ENCODE results near the gene TSPAN9.

The TSPAN9 gene

DNA sequence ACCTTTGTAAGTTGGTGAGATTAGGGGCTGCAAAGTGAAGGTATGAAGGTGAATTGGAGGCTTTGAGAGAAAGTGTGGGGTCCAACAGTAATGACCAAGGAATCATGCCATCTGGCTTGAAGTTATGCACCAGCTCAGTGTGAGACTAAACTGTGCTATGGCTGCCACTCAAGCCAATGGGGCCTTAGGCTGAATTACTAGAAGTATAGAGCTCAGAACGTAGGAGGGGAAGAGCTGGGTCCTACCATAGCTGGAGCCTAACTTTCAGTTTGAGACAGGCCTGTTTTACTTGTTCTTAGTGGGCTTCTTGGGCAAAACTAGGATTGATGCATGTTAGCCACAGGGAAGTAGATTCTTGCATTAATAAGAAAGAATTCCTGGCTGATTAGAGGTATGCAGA lies 194.0 kb downstream of the TSPAN9 start:
- Histone ChIP-seq H3K4me3 (ENCODE audit: low read length in 2 of 2) (no peak overlapping the region), H3K4me1 (ENCODE audit: control insufficient read depth in 2 of 2, insufficient read depth in 2 of 2, low read length in 2 of 2) (no peaks in the 10 kb centered on the region), H3K27me3 (ENCODE audit: control insufficient read depth in 2 of 2, insufficient read depth in 2 of 2, low read length in 2 of 2) (no peaks in the 10 kb centered on the region), H3K36me3 (ENCODE audit: control insufficient read depth in 2 of 2, insufficient read depth in 2 of 2, low read length in 2 of 2) (no peaks in the 10 kb centered on the region), H3K27ac (ENCODE audit: low read depth in 2 of 2, low read length in 2 of 2) (no peak overlapping the region), H3K9me3 (ENCODE audit: control insufficient read depth in 2 of 2, low read length in 2 of 2) (no peaks in the 10 kb centered on the region), H3K9ac (ENCODE audit: low read depth in 1 of 2, low read length in 2 of 2) (no peak overlapping the region)

DNA sequence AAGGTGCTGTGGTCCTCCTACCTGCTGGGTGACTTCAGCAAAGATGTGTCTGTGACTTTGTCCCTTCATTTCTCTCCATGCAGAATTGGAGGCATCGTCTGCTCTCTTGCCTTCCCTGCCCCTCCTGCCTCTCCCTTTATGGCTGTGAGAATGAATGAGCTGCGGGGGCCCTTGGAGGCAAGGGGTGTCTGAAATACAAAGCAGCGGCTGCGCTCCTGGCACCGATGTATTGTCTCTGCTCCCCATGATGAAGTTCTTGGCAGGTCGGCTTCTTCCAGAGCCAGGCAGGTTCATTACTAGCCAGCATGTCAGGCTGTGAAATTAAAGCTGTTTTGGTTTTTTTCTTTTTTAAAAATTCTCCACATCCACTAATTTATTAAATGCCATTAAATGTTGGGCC lies 194.5 kb downstream of the TSPAN9 start:
- H3K36me3 ChIP-seq (ENCODE audit: control insufficient read depth in 2 of 2, insufficient read depth in 2 of 2, low read length in 2 of 2) = no peaks in the 10 kb centered on the region
- H3K27me3 ChIP-seq (ENCODE audit: control insufficient read depth in 2 of 2, insufficient read depth in 2 of 2, low read length in 2 of 2) = no peaks in the 10 kb centered on the region
- H3K4me1 ChIP-seq (ENCODE audit: control insufficient read depth in 2 of 2, insufficient read depth in 2 of 2, low read length in 2 of 2) = no peaks in the 10 kb centered on the region
- H3K9me3 ChIP-seq (ENCODE audit: control insufficient read depth in 2 of 2, low read length in 2 of 2) = no peaks in the 10 kb centered on the region
- no peak overlapping the region for H3K27ac ChIP-seq (ENCODE audit: low read depth in 2 of 2, low read length in 2 of 2)
- no peak overlapping the region for H3K9ac ChIP-seq (ENCODE audit: low read depth in 1 of 2, low read length in 2 of 2)
- H3K4me3 ChIP-seq (ENCODE audit: low read length in 2 of 2) = no peak overlapping the region

DNA sequence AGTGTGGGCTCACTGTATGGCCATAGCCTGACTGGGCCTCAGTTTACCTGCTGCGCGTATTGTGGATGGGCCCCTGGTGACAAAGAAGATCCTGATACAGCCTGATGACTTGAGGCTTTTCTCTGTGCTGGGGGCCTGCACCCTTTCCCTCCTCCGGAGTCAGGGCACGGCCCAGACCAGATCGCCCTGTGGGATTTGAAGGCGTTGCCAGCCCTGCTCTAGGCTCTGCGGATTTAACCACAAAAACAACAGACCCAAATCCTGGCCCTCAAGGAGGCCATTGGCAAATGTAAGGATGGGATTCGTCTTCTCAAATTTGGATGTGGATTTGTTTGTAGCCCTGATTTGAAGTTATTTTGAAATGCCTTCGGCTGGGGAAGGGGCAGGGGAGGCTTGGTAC lies 195.8 kb downstream of the TSPAN9 start:
- Histone ChIP-seq H3K9me3 (ENCODE audit: control insufficient read depth in 2 of 2, low read length in 2 of 2) (no peaks in the 10 kb centered on the region), H3K36me3 (ENCODE audit: control insufficient read depth in 2 of 2, insufficient read depth in 2 of 2, low read length in 2 of 2) (no peaks in the 10 kb centered on the region), H3K4me1 (ENCODE audit: control insufficient read depth in 2 of 2, insufficient read depth in 2 of 2, low read length in 2 of 2) (no peaks in the 10 kb centered on the region), H3K27ac (ENCODE audit: low read depth in 2 of 2, low read length in 2 of 2) (no peak overlapping the region), H3K9ac (ENCODE audit: low read depth in 1 of 2, low read length in 2 of 2) (no peak overlapping the region), H3K27me3 (ENCODE audit: control insufficient read depth in 2 of 2, insufficient read depth in 2 of 2, low read length in 2 of 2) (no peaks in the 10 kb centered on the region), H3K4me3 (ENCODE audit: low read length in 2 of 2) (no peak overlapping the region)

DNA sequence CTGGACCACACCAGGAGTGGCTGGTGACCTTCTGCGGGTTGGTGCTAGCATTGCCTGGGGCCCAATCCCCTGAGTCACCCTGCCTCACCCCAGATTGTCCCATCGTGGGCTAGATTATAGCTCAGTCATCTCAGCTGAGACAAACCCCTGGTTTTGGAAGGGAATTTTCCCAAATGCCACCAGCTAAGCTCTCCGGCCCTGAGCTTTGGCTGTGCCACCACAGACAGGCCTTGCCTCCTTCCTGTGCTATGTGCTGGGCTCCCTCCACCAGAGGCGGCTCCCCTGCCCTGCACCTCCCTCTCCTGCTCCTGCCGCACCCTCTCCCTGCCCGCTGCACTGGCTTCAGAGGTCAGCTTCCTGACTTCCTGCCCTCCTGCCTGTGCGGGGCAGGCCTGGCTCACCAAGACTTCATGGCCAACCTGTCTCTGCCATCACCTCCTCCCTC lies 196.3 kb downstream of the TSPAN9 start:
- H3K27ac ChIP-seq (ENCODE audit: low read depth in 2 of 2, low read length in 2 of 2) = no peak overlapping the region
- no peaks in the 10 kb centered on the region for H3K27me3 ChIP-seq (ENCODE audit: control insufficient read depth in 2 of 2, insufficient read depth in 2 of 2, low read length in 2 of 2)
- no peaks in the 10 kb centered on the region for H3K4me1 ChIP-seq (ENCODE audit: control insufficient read depth in 2 of 2, insufficient read depth in 2 of 2, low read length in 2 of 2)
- no peaks in the 10 kb centered on the region for H3K36me3 ChIP-seq (ENCODE audit: control insufficient read depth in 2 of 2, insufficient read depth in 2 of 2, low read length in 2 of 2)
- no peak overlapping the region for H3K4me3 ChIP-seq (ENCODE audit: low read length in 2 of 2)
- H3K9me3 ChIP-seq (ENCODE audit: control insufficient read depth in 2 of 2, low read length in 2 of 2) = no peaks in the 10 kb centered on the region
- H3K9ac ChIP-seq (ENCODE audit: low read depth in 1 of 2, low read length in 2 of 2) = no peak overlapping the region

DNA sequence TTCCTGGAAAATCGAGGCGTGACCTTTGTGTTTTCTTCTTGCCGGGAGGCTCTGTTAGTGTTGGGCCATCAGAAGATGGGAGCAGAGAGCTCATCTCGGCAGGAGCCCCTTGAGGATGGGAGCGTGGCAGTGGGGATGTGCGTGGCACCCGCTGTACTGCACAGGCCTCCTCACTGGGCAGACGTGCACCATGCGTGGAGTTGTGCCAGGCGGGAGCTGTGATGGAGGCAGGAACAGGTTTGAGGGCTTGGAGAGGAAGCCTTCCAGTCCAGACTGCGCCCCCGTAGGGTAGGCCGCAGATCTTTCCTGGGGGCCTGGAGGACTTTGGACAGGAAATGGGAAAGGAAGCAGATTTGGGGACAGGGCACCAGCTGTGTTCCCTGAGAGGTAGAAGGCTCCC lies 197.5 kb downstream of the TSPAN9 start:
- H3K27ac ChIP-seq (ENCODE audit: low read depth in 2 of 2, low read length in 2 of 2) = no peak overlapping the region
- no peaks in the 10 kb centered on the region for H3K27me3 ChIP-seq (ENCODE audit: control insufficient read depth in 2 of 2, insufficient read depth in 2 of 2, low read length in 2 of 2)
- no peaks in the 10 kb centered on the region for H3K4me1 ChIP-seq (ENCODE audit: control insufficient read depth in 2 of 2, insufficient read depth in 2 of 2, low read length in 2 of 2)
- no peak overlapping the region for H3K4me3 ChIP-seq (ENCODE audit: low read length in 2 of 2)
- H3K9ac ChIP-seq (ENCODE audit: low read depth in 1 of 2, low read length in 2 of 2) = no peak overlapping the region
- H3K9me3 ChIP-seq (ENCODE audit: control insufficient read depth in 2 of 2, low read length in 2 of 2) = no peaks in the 10 kb centered on the region
- H3K36me3 ChIP-seq (ENCODE audit: control insufficient read depth in 2 of 2, insufficient read depth in 2 of 2, low read length in 2 of 2) = no peaks in the 10 kb centered on the region

DNA sequence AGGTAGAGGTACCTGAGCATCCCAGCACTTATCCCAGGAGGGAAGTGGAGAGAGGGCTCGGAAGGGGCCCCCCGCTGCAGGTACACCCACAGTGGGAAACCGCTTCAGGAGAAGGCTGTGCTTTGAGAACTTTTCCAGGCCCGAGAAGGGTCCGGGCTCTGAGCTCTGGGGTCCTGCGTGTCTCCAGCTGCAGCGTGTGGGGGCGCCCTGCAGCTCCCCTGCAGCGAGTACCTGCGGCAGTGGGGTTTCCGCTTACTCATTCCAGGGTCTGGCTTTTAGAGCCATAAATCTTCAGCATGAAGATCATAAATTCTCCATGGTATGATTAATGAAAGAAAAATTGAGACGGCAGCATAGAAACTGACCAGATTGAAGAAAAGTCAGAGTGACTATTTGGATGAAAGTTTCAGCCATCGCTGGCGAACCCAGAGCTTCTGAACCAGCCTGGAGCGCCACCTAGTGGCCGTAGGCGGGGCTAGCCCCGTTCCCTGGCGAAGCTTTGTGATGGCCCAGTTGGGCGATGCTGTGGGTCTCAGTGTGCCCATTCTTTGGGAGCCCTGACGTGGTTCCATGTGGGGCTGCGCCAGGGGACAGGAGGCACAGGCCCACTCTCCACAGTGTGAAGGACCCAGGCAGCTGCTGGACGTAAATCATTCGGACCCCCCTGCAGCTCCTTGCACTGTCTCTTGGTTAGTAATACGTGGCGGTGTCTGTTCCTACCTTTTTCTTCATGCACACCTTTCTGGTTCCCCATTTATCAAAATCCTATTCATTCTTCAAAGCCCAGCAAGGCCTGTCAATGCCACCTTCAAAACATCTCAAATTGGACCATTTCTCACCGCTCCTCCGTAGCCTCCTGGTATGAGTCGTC lies 198.2 kb downstream of the TSPAN9 start:
- no peak overlapping the region for H3K9ac ChIP-seq (ENCODE audit: low read depth in 1 of 2, low read length in 2 of 2)
- no peak overlapping the region for H3K27ac ChIP-seq (ENCODE audit: low read depth in 2 of 2, low read length in 2 of 2)
- no peaks in the 10 kb centered on the region for H3K36me3 ChIP-seq (ENCODE audit: control insufficient read depth in 2 of 2, insufficient read depth in 2 of 2, low read length in 2 of 2)
- no peaks in the 10 kb centered on the region for H3K4me1 ChIP-seq (ENCODE audit: control insufficient read depth in 2 of 2, insufficient read depth in 2 of 2, low read length in 2 of 2)
- no peaks in the 10 kb centered on the region for H3K27me3 ChIP-seq (ENCODE audit: control insufficient read depth in 2 of 2, insufficient read depth in 2 of 2, low read length in 2 of 2)
- H3K9me3 ChIP-seq (ENCODE audit: control insufficient read depth in 2 of 2, low read length in 2 of 2) = no peaks in the 10 kb centered on the region
- no peak overlapping the region for H3K4me3 ChIP-seq (ENCODE audit: low read length in 2 of 2)

DNA sequence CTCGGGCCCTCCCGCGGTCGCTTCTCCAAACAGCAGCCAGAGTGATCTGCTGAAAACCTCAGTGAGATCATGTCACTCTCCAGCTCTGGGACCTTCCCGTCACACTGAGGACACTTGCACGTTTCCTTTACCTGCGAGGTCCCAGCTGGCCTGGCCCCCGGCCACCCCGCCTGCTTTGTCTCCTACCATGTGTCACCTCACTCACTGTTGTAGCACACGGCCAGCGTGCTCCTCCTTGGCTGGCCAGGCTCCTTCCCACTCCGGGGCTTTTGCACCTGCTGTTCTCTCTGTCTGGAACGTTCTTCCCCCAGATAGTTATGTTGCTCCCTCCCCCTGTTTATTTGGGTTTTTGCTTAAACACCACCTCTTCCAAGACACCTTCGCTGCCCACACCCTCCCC lies 199.0 kb downstream of the TSPAN9 start:
- Histone ChIP-seq H3K36me3 (ENCODE audit: control insufficient read depth in 2 of 2, insufficient read depth in 2 of 2, low read length in 2 of 2) (no peaks in the 10 kb centered on the region), H3K27ac (ENCODE audit: low read depth in 2 of 2, low read length in 2 of 2) (no peak overlapping the region)

DNA sequence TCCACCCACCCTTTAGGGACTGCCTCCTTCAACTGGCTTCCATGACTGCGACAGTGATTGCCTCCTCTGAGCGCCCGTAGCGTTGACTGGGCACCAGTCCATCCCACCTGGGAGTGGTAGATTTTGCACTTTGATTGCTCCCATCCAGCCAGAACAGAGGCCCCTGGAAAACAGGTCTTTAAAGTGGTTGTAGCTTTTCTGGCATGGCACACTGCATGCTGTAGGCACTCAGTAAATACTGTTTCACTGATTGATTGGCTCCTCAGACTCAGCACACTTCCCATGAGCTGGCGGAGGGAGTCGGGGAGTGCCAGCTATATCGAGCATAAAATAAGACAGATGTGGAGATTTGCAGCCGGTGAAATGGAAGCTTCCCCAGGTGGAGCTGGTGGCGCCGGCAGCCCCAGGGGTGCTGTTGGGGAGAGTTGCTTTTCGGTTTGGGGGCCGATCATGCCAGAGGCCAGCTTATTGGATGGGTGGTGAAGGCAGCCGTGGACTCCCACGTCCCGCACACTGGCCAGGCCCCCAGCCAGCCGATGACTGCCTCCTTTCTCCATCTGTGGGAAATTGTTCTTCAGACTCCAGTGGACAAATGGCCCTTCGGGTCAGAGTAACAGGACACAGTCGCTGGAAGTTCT lies 200.2 kb downstream of the TSPAN9 start:
- Histone ChIP-seq H3K4me3 (ENCODE audit: low read length in 2 of 2) (no peak overlapping the region), H3K9me3 (ENCODE audit: control insufficient read depth in 2 of 2, low read length in 2 of 2) (no peaks in the 10 kb centered on the region), H3K27me3 (ENCODE audit: control insufficient read depth in 2 of 2, insufficient read depth in 2 of 2, low read length in 2 of 2) (no peaks in the 10 kb centered on the region), H3K27ac (ENCODE audit: low read depth in 2 of 2, low read length in 2 of 2) (no peak overlapping the region), H3K36me3 (ENCODE audit: control insufficient read depth in 2 of 2, insufficient read depth in 2 of 2, low read length in 2 of 2) (no peaks in the 10 kb centered on the region), H3K9ac (ENCODE audit: low read depth in 1 of 2, low read length in 2 of 2) (no peak overlapping the region), H3K4me1 (ENCODE audit: control insufficient read depth in 2 of 2, insufficient read depth in 2 of 2, low read length in 2 of 2) (no peaks in the 10 kb centered on the region)

More for the DNA sequence above, 199.0 kb downstream of the TSPAN9 start:
- Histone ChIP-seq H3K4me1 (ENCODE audit: control insufficient read depth in 2 of 2, insufficient read depth in 2 of 2, low read length in 2 of 2) (no peaks in the 10 kb centered on the region), H3K9me3 (ENCODE audit: control insufficient read depth in 2 of 2, low read length in 2 of 2) (no peaks in the 10 kb centered on the region), H3K9ac (ENCODE audit: low read depth in 1 of 2, low read length in 2 of 2) (no peak overlapping the region), H3K27me3 (ENCODE audit: control insufficient read depth in 2 of 2, insufficient read depth in 2 of 2, low read length in 2 of 2) (no peaks in the 10 kb centered on the region), H3K4me3 (ENCODE audit: low read length in 2 of 2) (no peak overlapping the region)

DNA sequence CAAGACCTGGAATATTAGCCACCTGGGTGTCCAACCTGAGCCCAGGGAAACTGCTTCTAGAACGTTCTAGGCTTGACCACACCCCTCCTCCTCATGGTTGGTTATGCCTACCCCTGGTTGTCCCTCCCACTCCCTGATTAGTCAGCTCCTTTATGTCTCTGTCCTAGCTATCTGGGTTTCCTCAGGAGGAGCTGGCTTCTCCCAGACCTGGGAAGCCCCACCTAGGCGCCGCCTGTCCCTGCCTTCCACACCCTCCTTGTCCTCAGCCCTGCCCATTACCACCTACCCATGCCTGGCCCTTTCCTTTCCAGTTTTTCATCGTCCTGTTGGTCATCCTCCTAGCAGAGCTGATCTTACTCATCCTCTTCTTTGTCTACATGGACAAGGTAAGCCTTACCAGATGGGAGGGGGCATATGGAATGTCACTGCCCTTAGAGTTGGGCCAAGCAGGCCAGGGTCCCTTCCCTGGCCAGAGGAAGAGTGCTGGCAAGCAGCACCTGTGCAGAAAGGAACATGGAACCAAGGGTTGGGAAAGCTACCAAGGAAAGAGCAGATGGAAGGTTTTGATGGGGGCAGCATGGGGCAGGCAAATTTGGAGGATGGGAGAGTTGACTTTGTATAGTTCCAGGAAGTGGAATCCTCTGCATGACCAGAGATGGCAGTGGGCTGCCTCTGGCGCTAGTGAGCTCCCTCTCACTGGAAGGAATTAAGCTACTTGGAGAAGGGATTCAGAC lies 201.7 kb downstream of the TSPAN9 start:
- Histone ChIP-seq H3K4me1 (ENCODE audit: control insufficient read depth in 2 of 2, insufficient read depth in 2 of 2, low read length in 2 of 2) (no peaks in the 10 kb centered on the region), H3K9me3 (ENCODE audit: control insufficient read depth in 2 of 2, low read length in 2 of 2) (no peaks in the 10 kb centered on the region), H3K9ac (ENCODE audit: low read depth in 1 of 2, low read length in 2 of 2) (no peak overlapping the region), H3K27me3 (ENCODE audit: control insufficient read depth in 2 of 2, insufficient read depth in 2 of 2, low read length in 2 of 2) (no peaks in the 10 kb centered on the region), H3K36me3 (ENCODE audit: control insufficient read depth in 2 of 2, insufficient read depth in 2 of 2, low read length in 2 of 2) (no peaks in the 10 kb centered on the region), H3K4me3 (ENCODE audit: low read length in 2 of 2) (no peak overlapping the region), H3K27ac (ENCODE audit: low read depth in 2 of 2, low read length in 2 of 2) (no peak overlapping the region)

DNA sequence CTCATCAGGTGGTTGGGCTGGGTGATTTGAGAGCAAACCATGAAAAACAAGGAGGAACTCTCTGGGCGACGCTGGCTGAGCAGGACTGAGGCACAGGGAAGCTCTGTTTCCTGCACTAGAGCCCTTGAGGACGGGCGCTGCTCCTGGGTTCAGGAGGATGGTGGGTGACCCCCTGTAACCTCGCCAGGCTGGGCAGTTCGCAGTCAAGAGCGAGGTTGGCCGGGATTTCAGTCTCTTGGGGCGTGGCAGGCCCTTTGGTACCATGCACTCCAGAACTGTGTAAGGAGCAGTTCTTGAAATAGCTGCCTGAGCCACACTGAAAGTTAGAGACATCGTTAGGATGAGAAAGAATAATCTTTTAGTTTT lies 202.2 kb downstream of the TSPAN9 start:
- Histone ChIP-seq H3K9ac (ENCODE audit: low read depth in 1 of 2, low read length in 2 of 2) (no peak overlapping the region), H3K27me3 (ENCODE audit: control insufficient read depth in 2 of 2, insufficient read depth in 2 of 2, low read length in 2 of 2) (no peaks in the 10 kb centered on the region), H3K27ac (ENCODE audit: low read depth in 2 of 2, low read length in 2 of 2) (no peak overlapping the region), H3K36me3 (ENCODE audit: control insufficient read depth in 2 of 2, insufficient read depth in 2 of 2, low read length in 2 of 2) (no peaks in the 10 kb centered on the region), H3K4me1 (ENCODE audit: control insufficient read depth in 2 of 2, insufficient read depth in 2 of 2, low read length in 2 of 2) (no peaks in the 10 kb centered on the region), H3K4me3 (ENCODE audit: low read length in 2 of 2) (no peak overlapping the region), H3K9me3 (ENCODE audit: control insufficient read depth in 2 of 2, low read length in 2 of 2) (no peaks in the 10 kb centered on the region)

Data from mucosa of rectum (tissue), 2 donors.